Fibroblast of mammary gland (primary cell): Measurements from ENCODE around the gene TXK.

Experiments
- DNase-seq: peaks from one replicate; pipeline ENCODE4 v3.0.0-alpha.2; 2010; ENCODE audit warnings: low read depth
- H3K4me3 ChIP-seq: 2 replicates; pipeline ENCODE4 v1.5.1; 2011; ENCODE audit warnings: low read depth, mild to moderate bottlenecking, low read length, moderate library complexity; ENCODE audit not compliant: control insufficient read depth
- TF ChIP-seq, protein P1 (sequence below): conservative IDR thresholded peaks from 2 replicates; pipeline ENCODE4 v1.5.1; 2011; ENCODE audit warnings: low read depth, low read length, inconsistent platforms; ENCODE audit not compliant: control insufficient read depth, insufficient read depth

TXK gene

DNA sequence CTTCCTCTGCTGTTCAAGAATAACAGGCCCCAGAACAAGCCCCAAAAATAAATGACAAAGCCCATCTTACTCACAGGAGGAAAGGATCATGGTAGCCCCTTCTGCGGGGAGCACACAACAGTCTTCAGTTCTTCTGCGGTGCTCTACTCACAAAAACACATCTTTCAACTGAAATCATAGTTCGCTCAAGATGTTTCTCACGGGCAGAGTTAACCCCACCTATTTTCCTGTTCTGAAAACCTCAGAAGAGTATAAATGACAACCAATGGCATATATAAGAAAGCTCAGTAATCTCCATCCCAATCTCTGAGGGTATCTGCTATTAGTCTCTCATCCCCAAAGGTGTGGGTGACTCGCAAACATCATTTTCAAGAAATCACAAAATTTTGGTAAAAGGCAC, at the start of gene TXK:
Gene TXK (minus strand): TSS at position 170 of the 400 bp plus-strand sequence. CDS start 80 bp downstream, at position 90.
- H3K4me3 ChIP-seq = no peak within 1 kb of the TSS
- TF ChIP-seq, protein P1, sequence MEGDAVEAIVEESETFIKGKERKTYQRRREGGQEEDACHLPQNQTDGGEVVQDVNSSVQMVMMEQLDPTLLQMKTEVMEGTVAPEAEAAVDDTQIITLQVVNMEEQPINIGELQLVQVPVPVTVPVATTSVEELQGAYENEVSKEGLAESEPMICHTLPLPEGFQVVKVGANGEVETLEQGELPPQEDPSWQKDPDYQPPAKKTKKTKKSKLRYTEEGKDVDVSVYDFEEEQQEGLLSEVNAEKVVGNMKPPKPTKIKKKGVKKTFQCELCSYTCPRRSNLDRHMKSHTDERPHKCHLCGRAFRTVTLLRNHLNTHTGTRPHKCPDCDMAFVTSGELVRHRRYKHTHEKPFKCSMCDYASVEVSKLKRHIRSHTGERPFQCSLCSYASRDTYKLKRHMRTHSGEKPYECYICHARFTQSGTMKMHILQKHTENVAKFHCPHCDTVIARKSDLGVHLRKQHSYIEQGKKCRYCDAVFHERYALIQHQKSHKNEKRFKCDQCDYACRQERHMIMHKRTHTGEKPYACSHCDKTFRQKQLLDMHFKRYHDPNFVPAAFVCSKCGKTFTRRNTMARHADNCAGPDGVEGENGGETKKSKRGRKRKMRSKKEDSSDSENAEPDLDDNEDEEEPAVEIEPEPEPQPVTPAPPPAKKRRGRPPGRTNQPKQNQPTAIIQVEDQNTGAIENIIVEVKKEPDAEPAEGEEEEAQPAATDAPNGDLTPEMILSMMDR = no peak

DNA sequence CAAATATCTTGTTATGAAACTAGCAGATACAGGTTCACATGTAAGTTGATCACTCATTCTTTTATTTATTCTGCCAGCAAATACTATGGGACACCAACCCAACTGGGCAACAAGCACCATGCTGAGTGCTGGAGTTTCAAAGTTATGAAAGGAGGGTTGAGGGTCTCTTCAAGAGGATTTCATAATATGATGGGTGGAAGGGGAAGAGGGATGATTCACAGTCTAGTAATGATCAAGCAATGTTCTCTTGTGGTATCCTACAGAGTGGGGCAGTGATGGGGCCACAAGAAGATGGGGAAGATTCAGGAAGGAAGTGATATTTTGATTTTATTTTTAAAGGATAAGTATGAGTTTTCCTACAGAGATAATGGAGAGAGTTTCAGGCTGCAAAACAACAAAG, 46.2 kb upstream of the TXK start:
- no peak overlapping the region for H3K4me3 ChIP-seq

More for the DNA sequence above, at the start of gene TXK:
- DNase-seq = no peak

DNA sequence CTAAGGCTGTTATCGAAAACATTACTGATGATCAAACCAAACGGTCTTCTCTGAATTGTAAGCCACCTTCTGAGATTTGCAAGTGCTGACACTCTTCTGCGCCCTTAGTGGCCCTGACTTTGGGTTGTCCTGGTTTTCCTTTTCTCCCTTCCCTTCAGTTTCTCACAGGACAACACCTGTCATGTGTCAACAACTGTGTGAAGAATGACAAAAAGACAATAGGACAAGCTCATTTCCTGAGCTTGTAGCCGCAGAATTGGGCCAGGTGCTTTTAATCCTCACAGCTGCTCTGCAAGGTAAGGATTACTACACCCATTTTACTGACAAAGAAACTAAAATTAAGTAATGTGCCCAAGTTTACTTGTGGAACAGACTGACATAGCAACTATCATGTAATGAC, 44.9 kb upstream of the TXK start:
- TF ChIP-seq, protein P1 = no peak
- H3K4me3 ChIP-seq = no peak overlapping the region
- DNase-seq = no peak

More for the DNA sequence above, 46.2 kb upstream of the TXK start:
- TF ChIP-seq, protein P1 = no peak
- DNase-seq = peak; percentile 53

DNA sequence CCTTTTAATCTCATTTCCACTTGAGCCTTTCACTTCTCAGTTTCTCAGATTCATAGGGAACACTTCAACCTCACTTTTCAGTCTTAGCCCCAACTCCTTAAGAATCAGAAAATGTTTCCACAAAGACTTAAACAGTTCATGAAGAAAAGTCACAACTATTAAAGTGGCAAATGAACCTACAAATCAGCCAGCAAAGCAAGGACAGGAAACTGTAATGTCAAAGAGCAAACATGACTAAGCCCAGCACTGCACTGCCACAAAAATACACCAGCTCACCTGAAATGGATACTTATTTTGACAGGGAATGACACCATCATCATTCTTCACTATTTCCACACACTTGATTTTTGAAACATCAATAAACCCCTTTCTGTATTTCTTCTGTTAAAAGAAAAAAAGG, 41.8 kb upstream of the TXK start:
- TF ChIP-seq, protein P1 = no peak
- no peak overlapping the region for H3K4me3 ChIP-seq
- DNase-seq = no peak

DNA sequence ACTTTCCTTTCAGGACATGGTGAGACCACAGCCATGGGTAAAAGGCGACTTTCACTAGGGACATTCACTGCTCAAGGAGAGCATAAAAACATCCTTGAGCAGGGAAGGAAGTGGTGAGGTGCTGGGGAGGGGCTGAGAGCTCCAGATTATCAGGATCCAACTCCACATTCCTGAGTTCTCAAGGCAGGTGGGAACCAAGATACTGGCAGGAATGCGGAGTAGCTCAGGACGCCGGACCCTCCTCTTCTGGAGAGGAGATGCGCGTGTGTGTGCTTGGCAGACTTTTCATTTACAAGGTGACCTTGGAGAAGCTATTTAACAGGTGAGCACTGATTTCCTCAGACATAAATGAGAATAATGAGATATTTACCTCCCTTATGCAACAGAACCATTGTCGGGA, 41.3 kb upstream of the TXK start:
- H3K4me3 ChIP-seq = no peak overlapping the region
- no peak for DNase-seq
- TF ChIP-seq, protein P1 = no peak

DNA sequence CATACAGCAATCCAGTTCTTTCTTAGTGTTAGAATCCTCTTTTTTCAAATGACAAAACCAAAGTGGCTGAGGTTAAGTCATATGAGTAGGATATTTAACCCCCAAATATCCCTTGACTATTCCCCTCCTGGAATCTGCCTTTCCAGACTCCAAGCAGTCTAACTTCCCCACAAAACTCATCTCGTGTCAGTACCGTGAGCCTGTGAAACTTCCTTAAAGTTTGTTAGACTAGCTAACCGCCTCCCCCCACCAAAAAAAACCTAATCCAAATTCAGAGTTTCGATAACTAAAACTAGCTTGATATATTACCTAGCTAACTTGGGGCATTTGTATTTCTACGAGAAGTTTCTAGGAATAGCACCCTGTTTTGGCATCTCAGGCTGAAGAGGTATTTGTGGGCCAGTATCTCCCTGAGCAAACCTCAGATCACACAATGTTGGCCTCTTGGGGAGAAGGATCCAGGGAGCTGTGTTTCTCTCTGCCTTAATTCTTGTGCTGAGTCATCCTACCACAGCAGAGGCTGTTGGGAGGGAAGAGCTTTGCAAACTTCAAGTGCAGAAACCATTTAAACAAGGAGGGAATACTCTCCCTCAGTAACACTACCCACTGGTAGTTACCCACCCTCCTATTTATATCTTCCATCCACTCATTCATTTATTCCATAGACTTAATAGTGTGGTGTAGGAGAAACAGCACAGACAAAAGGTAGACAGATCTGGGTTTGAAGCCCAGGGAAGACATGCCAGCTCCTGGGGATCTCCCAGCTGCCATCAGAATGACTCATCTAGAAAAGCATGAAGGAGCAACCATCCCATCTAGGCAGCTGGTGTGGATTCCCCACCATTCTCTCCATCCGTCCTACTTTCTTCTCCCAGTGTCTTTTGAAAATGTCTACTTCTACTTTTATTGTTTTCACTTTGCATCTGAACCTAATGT, 39.3 kb upstream of the TXK start:
- DNase-seq = peak; percentile 72
- H3K4me3 ChIP-seq = no peak overlapping the region
- TF ChIP-seq, protein P1 = no peak

DNA sequence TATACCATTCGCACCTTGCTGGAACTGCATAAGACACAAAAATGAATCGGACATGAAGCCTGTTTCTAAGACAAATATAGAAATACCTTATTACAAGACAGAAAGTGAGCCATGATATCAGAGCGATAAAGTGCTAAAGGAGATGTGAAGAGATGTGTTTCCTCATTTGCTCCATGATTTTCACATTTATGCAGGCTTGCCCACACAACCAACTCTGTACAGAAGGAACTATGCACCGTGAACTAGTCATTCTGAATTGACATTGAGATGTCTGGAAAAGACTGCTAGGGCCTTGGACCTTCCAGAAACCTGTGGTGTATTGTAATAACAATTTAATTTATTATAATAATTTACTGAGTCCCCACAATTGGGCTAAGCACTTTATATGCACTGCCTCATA, 38.6 kb upstream of the TXK start:
- TF ChIP-seq, protein P1 = no peak
- no peak overlapping the region for H3K4me3 ChIP-seq
- DNase-seq = no peak
